ENCODE measurements around the gene KITLG. TPM values are rescaled to one million over a fixed set of nuclear protein-coding genes. Genes with fewer than 3 reads are reported as not detected.

The KITLG gene
- total RNA-seq, 6 experiments from 2014 or later: 0.67 to 2.8 (median 1.1) TPM

GRCh38 chr12:88458327-88458726, 121.9 kb downstream of the KITLG start:
- Histone ChIP-seq H3K4me3 (no peak overlapping the region), H3K36me3 (no peaks in the 10 kb centered on the region), H3K9me3 (no peaks in the 10 kb centered on the region), H3K4me1 (no peaks in the 10 kb centered on the region), H3K27ac (no peak overlapping the region), H3K27me3 (no peaks in the 10 kb centered on the region)
- intact Hi-C loops (cut with DNase I): no loop called here
- DNase-seq (no peak), ATAC-seq (no peak)
- no peak for TF ChIP-seq CTCF (IDR thresholded peaks at IDR 0.05)
- no peak for TF ChIP-seq POLR2A (IDR thresholded peaks at IDR 0.05)
- 64% methylated on average over 1 of the region's 1 CpG for WGBS (ENCODE audit: insufficient coverage, low coverage, low lambda C conversion rate, missing lambda C conversion rate)

GRCh38 chr12:88453323-88453722, 126.9 kb downstream of the KITLG start:
- Histone ChIP-seq H3K9me3 (no peaks in the 10 kb centered on the region), H3K27ac (no peak overlapping the region), H3K36me3 (no peaks in the 10 kb centered on the region), H3K4me3 (no peak overlapping the region), H3K27me3 (no peaks in the 10 kb centered on the region), H3K4me1 (no peaks in the 10 kb centered on the region)
- ATAC-seq: no peak
- TF ChIP-seq POLR2A (IDR thresholded peaks at IDR 0.05) (no peak), CTCF (IDR thresholded peaks at IDR 0.05) (no peak)
- intact Hi-C loops (cut with DNase I): no loop called here
- no peak for DNase-seq

GRCh38 chr12:88451205-88451604, 129.1 kb downstream of the KITLG start:
- WGBS (ENCODE audit: insufficient coverage, low coverage, low lambda C conversion rate, missing lambda C conversion rate): 49% methylated on average over 2 of the region's 3 CpGs
- Histone ChIP-seq H3K27me3 (no peaks in the 10 kb centered on the region), H3K9me3 (no peaks in the 10 kb centered on the region), H3K36me3 (no peaks in the 10 kb centered on the region), H3K27ac (no peak overlapping the region), H3K4me1 (no peaks in the 10 kb centered on the region), H3K4me3 (no peak overlapping the region)
- TF ChIP-seq CTCF (IDR thresholded peaks at IDR 0.05): no peak
- no peak for TF ChIP-seq POLR2A (IDR thresholded peaks at IDR 0.05)
- DNase-seq (no peak), ATAC-seq (no peak)
- intact Hi-C loops (cut with DNase I): no loop called here

- H3K36me3 ChIP-seq: no peaks in the 10 kb centered on the region
- 65% methylated on average over 1 of the region's 1 CpG for WGBS (ENCODE audit: insufficient coverage, low coverage, low lambda C conversion rate, missing lambda C conversion rate)
- no peak for TF ChIP-seq CTCF (IDR thresholded peaks at IDR 0.05)
- no peak for TF ChIP-seq POLR2A (IDR thresholded peaks at IDR 0.05)
Measured at GRCh38 chr12:88450136-88450535, 130.1 kb downstream of the KITLG start.

GRCh38 chr12:88448337-88448915, 131.8 kb downstream of the KITLG start:
- no peaks in the 10 kb centered on the region for H3K27me3 ChIP-seq
- intact Hi-C loops (cut with DNase I): no loop called here
- WGBS (ENCODE audit: insufficient coverage, low coverage, low lambda C conversion rate, missing lambda C conversion rate): 72% methylated on average over 5 of the region's 5 CpGs
- no peaks in the 10 kb centered on the region for H3K36me3 ChIP-seq
- H3K27ac ChIP-seq: no peak overlapping the region
- H3K9me3 ChIP-seq: no peaks in the 10 kb centered on the region
- H3K4me3 ChIP-seq: no peak overlapping the region
- DNase-seq (no peak), ATAC-seq (no peak)
- TF ChIP-seq CTCF (IDR thresholded peaks at IDR 0.05): no peak
- no peak for TF ChIP-seq POLR2A (IDR thresholded peaks at IDR 0.05)
- H3K4me1 ChIP-seq: no peaks in the 10 kb centered on the region

More at GRCh38 chr12:88450136-88450535, 130.1 kb downstream of the KITLG start:
- H3K9me3 ChIP-seq: no peaks in the 10 kb centered on the region
- H3K27me3 ChIP-seq: no peaks in the 10 kb centered on the region
- H3K27ac ChIP-seq: no peak overlapping the region
- DNase-seq (no peak), ATAC-seq (no peak)
- no peaks in the 10 kb centered on the region for H3K4me1 ChIP-seq
- intact Hi-C loops (cut with DNase I): no loop called here
- H3K4me3 ChIP-seq: no peak overlapping the region
